AG04449 (cell line): ENCODE data around the gene ARHGAP21.

Experiments
- CTCF ChIA-PET: fragments of 350-600 bp; formaldehyde crosslinking; extraction: SDS; loops from one replicate; lab custom pipeline; 2021; ENCODE audit warnings: antibody characterized with exemption; lab: Yijun Ruan, JAX
- POLR2A ChIA-PET: fragments of 400-600, 350-600 bp; formaldehyde crosslinking; extraction: SDS; loops from one replicate; lab custom pipeline; 2020; ENCODE audit warnings: antibody characterized with exemption, inconsistent platforms; lab: Yijun Ruan, JAX
- DNase-seq: peaks from one replicate; pipeline ENCODE4 v3.0.0-alpha.2; 2010; ENCODE audit warnings: low read depth, low spot score
- H3K4me3 ChIP-seq: 2 replicates; pipeline ENCODE4 v1.5.1; 2011; ENCODE audit warnings: low read depth, mild to moderate bottlenecking, control low read depth, low read length
- CTCF ChIP-seq: IDR thresholded peaks from one replicate; pipeline ENCODE4 v1.5.1; 2011; ENCODE audit warnings: mild to moderate bottlenecking, moderate library complexity, low read length, control low read depth, inconsistent platforms; ENCODE audit not compliant: insufficient read depth; ENCODE audit errors: missing control alignments

The ARHGAP21 gene

GRCh38 chr10:24556126-24556749, 167.4 kb downstream of the ARHGAP21 start:
- CTCF ChIA-PET = interaction anchor here (1.0 to 4.6 kb wide), 9 partner anchors 8 to 1398 kb away, joined by 3 to 46 read pairs (median 7); no protein-coding TSS in a partner anchor
- POLR2A ChIA-PET = no interaction called here
- no peak for DNase-seq
- TF ChIP-seq CTCF = no peak
- H3K4me3 ChIP-seq = no peak overlapping the region

GRCh38 chr10:24554036-24554435, 169.7 kb downstream of the ARHGAP21 start:
- CTCF ChIA-PET = interaction anchor here (1.0 to 1.2 kb wide), 2 partner anchors 36 to 559 kb away, joined by 5 to 7 read pairs; no protein-coding TSS in a partner anchor
- TF ChIP-seq CTCF = no peak
- no peak for DNase-seq
- H3K4me3 ChIP-seq = no peak overlapping the region
- POLR2A ChIA-PET = no interaction called here

- H3K4me3 ChIP-seq = no peak overlapping the region
- ChIA-PET CTCF (interaction anchor here (0.6 kb wide), 1 partner anchor 189 kb away, joined by 3 read pairs; no protein-coding TSS in a partner anchor), POLR2A (no interaction called here)
- no peak for DNase-seq
- no peak for TF ChIP-seq CTCF
These were observed 170.6 kb downstream of the ARHGAP21 start for GRCh38 chr10:24553051-24553612.

- ChIA-PET POLR2A (no interaction called here), CTCF (interaction anchor here (0.6 kb wide), 1 partner anchor 188 kb away, joined by 3 read pairs; no protein-coding TSS in a partner anchor)
- DNase-seq = no peak
- TF ChIP-seq CTCF = peak; percentile 32
- no peak overlapping the region for H3K4me3 ChIP-seq
These were observed 171.2 kb downstream of the ARHGAP21 start for GRCh38 chr10:24552346-24553016.

- no peak for DNase-seq
- ChIA-PET CTCF (interaction anchor here (0.9 kb wide), 1 partner anchor 19 kb away, joined by 3 read pairs; no protein-coding TSS in a partner anchor), POLR2A (no interaction called here)
- no peak for TF ChIP-seq CTCF
- H3K4me3 ChIP-seq = no peak overlapping the region
These were observed 172.5 kb downstream of the ARHGAP21 start for GRCh38 chr10:24551161-24551560.

- H3K4me3 ChIP-seq = no peak overlapping the region
- ChIA-PET CTCF (interaction anchor here (0.9 to 1.7 kb wide), 2 partner anchors 19 to 556 kb away, joined by 3 to 7 read pairs; no protein-coding TSS in a partner anchor), POLR2A (no interaction called here)
- DNase-seq = no peak
- TF ChIP-seq CTCF = no peak
These were observed 173.0 kb downstream of the ARHGAP21 start for GRCh38 chr10:24550680-24551079.
